GM19099 (cell line): ENCODE results near the gene URB1.

Source experiments
- POLR2A ChIP-seq: IDR thresholded peaks from 3 replicates; pipeline ENCODE4 v1.6.1; 2011; ENCODE audit warnings: low read depth; ENCODE audit not compliant: insufficient read length; ENCODE audit errors: extremely low read depth

The URB1 gene

DNA sequence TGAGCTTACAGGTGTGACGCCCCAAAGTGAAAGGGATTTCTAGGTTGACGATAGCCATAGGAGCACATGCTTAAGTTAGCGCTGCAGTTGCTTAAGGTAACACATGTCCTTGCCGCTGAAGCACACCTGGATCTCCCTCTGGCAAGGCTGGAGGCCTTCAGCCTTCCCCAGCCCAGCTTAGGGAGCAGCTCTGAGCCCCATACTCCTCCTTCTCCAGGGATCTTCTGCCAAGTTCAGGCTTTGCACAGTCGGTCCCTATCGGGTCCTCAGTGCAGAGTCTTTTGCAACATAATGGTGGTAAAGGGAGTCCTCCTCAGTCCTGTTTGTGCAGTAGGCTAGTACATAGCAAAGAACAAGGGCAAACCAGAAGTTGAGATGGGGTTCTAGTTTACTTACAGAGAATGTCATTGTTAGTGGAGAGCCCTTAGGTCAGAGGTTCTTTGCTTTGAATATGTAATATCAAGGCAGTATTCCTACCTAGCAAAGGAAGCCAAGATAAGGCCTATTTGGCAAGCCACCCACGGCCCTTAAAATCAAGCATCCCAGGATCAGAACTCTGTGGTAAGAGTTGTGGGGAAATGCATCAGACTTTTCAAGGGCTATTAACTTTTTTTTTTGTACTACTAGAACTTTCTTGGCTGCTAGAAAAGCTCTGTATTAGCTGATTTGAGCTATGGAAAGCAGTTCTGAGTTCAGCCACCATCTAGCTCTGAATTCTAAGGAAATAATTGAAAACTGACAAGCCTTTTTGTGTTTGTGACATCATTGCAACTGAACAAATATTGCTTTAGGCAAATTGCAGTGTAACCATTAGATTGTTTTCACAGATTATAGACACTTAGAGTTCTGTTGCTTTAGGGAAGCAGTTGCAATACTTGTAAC is 21.1 kb upstream of the URB1 start:
- no peak for TF ChIP-seq POLR2A

- TF ChIP-seq POLR2A, result no peak
Measured at GRCh38 chr21:32413015-32413504, 20.2 kb upstream of the URB1 start.

DNA sequence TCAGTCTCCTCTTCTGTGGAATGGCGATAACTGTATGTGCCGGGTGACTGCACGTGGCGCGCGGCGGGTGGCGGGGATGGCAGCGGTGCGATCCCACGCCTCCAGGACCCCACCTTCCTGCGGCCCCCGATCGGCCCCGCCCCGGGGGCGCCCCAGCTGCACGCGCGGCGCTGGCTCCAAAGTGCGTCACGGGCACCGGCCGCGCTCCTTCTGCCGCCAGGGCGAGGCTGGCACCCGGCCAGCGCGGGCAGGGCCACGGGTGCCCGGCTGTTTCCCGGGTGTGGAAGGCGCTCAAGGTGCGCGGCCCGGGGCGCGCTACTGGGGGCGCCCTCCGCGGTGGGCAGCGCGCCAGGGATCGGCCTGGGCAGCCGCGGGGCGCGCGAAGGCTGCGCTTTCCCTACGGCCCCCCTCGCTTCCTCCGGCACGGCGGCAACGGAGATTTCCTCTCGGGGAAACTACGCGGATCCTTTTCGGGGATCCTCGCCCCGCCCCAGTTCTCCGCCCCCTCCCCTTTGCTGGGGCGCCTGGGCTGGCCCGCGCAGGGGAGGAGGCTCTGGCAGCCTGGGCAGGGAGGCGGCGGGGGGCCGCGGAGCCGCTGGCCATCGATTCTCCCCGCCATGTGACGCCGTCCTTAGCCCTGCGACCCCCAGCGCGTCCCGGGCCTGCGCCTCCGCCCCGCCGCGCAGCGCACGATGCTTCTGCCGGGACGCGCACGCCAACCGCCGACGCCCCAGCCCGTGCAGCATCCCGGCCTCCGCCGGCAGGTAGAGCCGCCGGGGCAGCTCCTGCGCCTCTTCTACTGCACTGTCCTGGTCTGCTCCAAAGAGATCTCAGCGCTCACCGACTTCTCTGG is 19.6 kb upstream of the URB1 start, which contains the start of gene EVA1C:
EVA1C (plus strand) TSS at position 545 of the 853 bp plus-strand sequence; CDS start at position 693, 148 bp downstream.
- no peak for TF ChIP-seq POLR2A

DNA sequence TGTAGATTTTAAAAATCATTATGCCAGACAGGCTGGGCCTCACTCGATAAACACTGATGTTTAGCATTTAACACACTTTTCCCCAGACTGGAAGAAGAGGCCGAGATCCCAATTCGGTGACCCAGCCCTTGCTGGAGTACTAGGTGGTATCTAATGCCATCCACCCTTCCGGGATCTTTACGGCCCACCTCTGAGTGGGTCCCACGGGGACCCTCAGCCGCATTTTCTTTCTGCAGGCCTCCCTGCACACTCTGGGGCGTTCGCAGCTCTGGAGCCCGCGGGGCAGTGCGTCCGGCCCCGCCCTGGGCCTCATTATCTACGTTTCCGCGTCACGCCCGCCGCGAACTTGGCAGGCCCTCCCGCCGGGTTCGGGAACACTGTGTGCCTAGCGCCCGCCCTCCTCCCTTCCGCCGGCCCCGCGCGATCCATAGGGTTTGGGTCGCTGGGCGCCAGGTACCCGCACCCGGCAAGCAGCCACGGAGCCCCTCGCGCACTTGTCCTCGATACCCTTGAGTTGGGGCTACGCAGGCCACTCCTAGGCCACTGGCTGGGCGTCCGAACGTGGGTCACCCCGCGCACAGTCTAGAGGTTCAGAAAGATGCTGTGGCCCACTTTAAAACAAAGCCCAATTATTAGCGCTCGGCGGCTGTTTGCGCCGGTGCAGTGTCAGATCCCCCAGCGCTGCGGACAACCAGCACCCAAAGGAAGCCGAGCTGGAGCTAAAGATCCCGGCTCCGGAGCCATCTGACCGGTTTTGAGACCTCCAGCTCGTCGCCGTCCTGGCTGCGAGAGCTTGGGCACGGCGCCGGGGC is 18.7 kb upstream of the URB1 start:
- no peak for TF ChIP-seq POLR2A

- no peak for TF ChIP-seq POLR2A
Measured at GRCh38 chr21:32410916-32411315, 18.1 kb upstream of the URB1 start.

- TF ChIP-seq POLR2A, result no peak
Measured at GRCh38 chr21:32410291-32410690, 17.5 kb upstream of the URB1 start.

- no peak for TF ChIP-seq POLR2A
Measured at GRCh38 chr21:32406405-32406804, 13.6 kb upstream of the URB1 start.

GRCh38 chr21:32403201-32403777 is 10.5 kb upstream of the URB1 start:
- TF ChIP-seq POLR2A, result no peak

DNA sequence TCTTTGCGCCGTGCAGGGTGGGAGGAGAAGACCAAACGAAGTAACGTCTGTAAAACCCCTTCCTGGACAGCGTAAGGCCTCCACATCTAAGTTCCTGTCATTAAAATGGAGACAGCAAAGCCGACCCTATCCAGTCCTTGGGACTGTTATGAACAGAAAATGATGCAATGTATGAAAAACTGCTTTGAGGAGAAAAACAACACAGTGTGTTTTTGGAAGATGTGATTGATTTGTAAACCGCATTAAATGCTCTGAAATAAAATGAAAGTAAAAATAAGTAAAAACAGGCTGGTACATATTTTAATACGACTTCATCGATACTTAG is 827 bp upstream of the URB1 start:
- TF ChIP-seq POLR2A, result no peak

DNA sequence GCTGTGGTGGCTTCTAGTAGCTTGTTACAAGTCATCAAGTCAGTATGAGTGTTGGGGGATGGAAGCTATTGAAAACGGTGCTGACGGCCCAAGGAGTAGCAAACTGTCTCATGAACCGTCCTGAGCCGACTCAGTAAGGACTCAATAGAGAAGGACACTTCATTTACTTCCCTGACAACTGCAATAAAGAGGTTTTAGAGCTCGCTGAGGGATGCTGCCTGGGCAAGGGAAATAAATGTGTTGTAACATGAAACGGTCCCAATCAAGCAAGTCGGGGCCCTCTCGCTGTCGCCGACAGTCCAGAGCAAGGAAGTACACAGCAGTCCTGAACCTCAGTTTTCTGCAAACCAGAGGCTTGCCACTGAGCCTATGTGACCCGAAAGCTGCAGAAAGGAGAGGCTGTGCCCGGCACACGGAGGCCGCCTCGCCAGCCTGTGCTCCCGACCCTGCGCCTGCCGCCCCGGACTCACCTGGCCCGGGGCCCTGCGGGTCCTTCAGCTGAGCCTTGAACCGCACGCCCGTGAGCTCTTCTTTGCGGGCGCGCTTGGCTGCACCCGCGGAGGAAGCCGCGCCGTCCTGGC is 423 bp downstream of the URB1 start:
- TF ChIP-seq POLR2A, result no peak

- no peak for TF ChIP-seq POLR2A
Measured at GRCh38 chr21:32391755-32392154, 1.1 kb downstream of the URB1 start.

GRCh38 chr21:32389337-32390015 is 3.3 kb downstream of the URB1 start:
- TF ChIP-seq POLR2A, result no peak

DNA sequence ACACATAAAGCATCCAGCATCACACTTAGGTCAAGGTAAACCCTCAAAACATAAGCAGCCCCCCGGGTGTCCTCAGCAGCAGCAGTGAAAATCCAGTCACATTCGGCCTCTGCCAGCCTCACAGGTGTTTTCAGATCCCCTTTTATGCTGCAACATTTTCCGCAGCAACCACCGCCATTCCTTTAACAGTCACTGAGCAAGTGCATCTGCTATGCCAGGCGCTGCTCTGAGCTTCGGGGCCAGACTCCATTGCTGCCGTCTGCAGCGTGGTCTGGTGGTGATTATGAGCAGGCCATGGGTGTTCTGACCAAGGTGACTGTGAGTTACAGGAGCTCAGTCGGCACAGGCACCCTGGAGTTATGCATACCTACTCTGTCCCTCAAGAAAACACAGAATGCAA is 4.5 kb downstream of the URB1 start:
- TF ChIP-seq POLR2A, result no peak

DNA sequence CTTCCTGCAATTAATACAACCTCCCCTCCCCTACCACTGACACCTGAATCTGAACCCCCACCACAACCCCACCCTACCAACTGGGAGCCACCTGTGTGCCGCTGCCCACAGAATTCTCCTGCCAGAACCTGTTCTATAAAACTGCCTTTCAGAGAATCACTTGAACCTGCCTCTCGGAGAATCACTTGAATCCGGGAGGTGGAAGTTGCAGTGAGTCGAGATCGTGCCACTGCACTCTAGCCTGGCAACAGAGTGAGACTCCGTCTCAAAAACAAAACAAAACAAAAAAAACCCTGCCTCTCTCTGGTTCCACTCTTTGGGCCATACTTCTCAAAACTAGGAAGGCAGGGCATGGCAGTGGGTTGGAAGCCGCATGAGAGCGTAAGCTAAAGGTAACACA is 5.7 kb downstream of the URB1 start:
- no peak for TF ChIP-seq POLR2A
